Smooth muscle cell (in vitro differentiated cells): ENCODE data around the gene ZNF491. TPM values are rescaled to one million over a fixed set of nuclear protein-coding genes. Genes with fewer than 3 reads are reported as not detected.

Source experiments
- DNase-seq: peaks from one replicate; lab custom pipeline; 2025; ENCODE audit not compliant: unreplicated experiment; lab: John Stamatoyannopoulos, UW
- H2AFZ ChIP-seq: fragments of 200-600 bp; sonication (generic); 2 replicates; pipeline ENCODE4 v1.6.0; 2016; ENCODE audit warnings: antibody characterized with exemption, low read depth, mild to moderate bottlenecking
- H3F3A ChIP-seq: fragments of 200-600 bp; sonication (generic); 2 replicates; pipeline ENCODE4 v1.6.0; 2017; ENCODE audit warnings: antibody characterized with exemption, low read depth
- H3K27ac ChIP-seq: fragments of 200-600 bp; sonication (generic); 2 replicates; pipeline ENCODE4 v1.5.1; 2016; ENCODE audit warnings: low read depth, mild to moderate bottlenecking
- H3K27me3 ChIP-seq: fragments of 200-600 bp; sonication (generic); 2 replicates; pipeline ENCODE4 v1.6.1; 2016; ENCODE audit warnings: low read depth, mild to moderate bottlenecking
- H3K36me3 ChIP-seq: fragments of 200-600 bp; sonication (generic); 2 replicates; pipeline ENCODE4 v1.5.1; 2016; ENCODE audit warnings: low read depth
- H3K4me1 ChIP-seq: fragments of 200-600 bp; sonication (generic); 2 replicates; pipeline ENCODE4 v1.5.1; 2016; ENCODE audit warnings: low read depth
- H3K4me2 ChIP-seq: fragments of 200-600 bp; sonication (generic); 2 replicates; pipeline ENCODE4 v1.6.0; 2016; ENCODE audit warnings: mild to moderate bottlenecking
- H3K4me3 ChIP-seq: fragments of 200-600 bp; sonication (generic); 2 replicates; pipeline ENCODE4 v1.5.1; 2016; ENCODE audit warnings: mild to moderate bottlenecking
- H3K79me2 ChIP-seq: fragments of 200-600 bp; sonication (generic); 2 replicates; pipeline ENCODE4 v1.6.0; 2016; ENCODE audit warnings: low read depth, mild to moderate bottlenecking
- H3K9ac ChIP-seq: fragments of 200-600 bp; sonication (generic); 2 replicates; pipeline ENCODE4 v1.6.0; 2016; ENCODE audit warnings: low read depth
- H3K9me3 ChIP-seq: fragments of 200-600 bp; sonication (generic); replicated peaks from 2 replicates; pipeline ENCODE4 v1.5.1; 2016; ENCODE audit warnings: low read depth
- H4K20me1 ChIP-seq: fragments of 200-600 bp; sonication (generic); 2 replicates; pipeline ENCODE4 v1.6.0; 2016; ENCODE audit warnings: low read depth
- WGBS: methylation state at CpG from one replicate; pipeline ENCODE4 v1.1.7; 2016; ENCODE audit warnings: low lambda C conversion rate; 5-methylcytosine and 5-hydroxymethylcytosine counted together
- polyA plus RNA-seq: library from polyadenylated mRNA; unstranded; fragments of >200 nt; fragmentation: Nextera tagmentation; extraction: Ambion mirVana; gene quantifications from 2 replicates; pipeline ENCODE4 v1.2.1, GENCODE V29; 2016
- total RNA-seq: library from RNA; depleted of rRNA; stranded (reverse); fragments of >200 nt; gene quantifications from 2 replicates; pipeline ENCODE4 v1.2.3, GENCODE V29; 2014
- TF ChIP-seq, protein P1 (sequence below): fragments of 200-600 bp; sonication (generic); IDR thresholded peaks from 2 replicates; pipeline ENCODE4 v1.5.1; 2017; ENCODE audit warnings: borderline replicate concordance, mild to moderate bottlenecking, antibody characterized with exemption; ENCODE audit not compliant: insufficient read depth, poor library complexity, severe bottlenecking

Gene ZNF491
- total and polyA plus RNA-seq, 2 experiments from 2014 or later: 1.1 to 6.1 TPM

DNA sequence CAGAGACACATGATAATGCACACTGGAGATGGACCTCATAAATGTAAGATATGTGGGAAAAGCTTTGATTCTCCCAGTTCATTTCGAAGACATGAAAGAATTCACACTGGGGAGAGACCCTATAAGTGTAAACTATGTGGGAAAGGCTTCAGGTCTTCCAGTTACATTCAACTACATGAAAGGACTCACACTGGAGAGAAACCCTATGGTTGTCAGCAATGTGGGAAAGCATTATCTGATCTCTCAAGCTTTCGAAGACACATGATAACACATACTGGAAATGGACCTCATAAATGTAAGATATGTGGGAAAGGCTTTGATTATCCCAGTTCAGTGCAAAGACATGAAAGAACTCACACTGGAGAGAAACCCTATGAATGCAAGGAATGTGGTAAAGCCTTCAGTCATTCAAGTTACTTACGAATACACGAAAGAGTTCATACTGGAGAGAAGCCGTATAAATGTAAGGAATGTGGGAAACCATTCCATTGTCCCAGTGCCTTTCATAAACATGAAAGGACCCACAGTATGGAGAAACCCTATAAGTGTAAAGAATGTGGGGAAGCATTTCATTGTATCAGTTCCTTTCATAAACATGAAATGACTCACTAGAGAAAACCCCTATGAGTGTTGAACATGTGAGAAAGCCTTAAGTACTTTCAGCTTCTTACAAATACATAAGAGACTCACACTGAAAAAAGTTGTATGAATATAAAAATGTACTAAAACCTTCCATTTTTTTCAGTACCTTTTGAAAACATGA, 16.8 kb upstream of the ZNF491 start:
- Histone ChIP-seq H3K9me3 (peaks cover 54% of the 10 kb centered on the region), H3K4me3 (peak overlapping the region; percentile 22), H4K20me1 (no peaks in the 10 kb centered on the region), H3K36me3 (peaks cover 65% of the 10 kb centered on the region), H3K9ac (no peak overlapping the region), H2AFZ (no peak overlapping the region), H3K4me1 (no peaks in the 10 kb centered on the region), H3F3A (no peaks in the 10 kb centered on the region), H3K27me3 (no peaks in the 10 kb centered on the region), H3K4me2 (no peak overlapping the region), H3K27ac (no peak overlapping the region), H3K79me2 (no peaks in the 10 kb centered on the region)
- TF ChIP-seq, protein P1, sequence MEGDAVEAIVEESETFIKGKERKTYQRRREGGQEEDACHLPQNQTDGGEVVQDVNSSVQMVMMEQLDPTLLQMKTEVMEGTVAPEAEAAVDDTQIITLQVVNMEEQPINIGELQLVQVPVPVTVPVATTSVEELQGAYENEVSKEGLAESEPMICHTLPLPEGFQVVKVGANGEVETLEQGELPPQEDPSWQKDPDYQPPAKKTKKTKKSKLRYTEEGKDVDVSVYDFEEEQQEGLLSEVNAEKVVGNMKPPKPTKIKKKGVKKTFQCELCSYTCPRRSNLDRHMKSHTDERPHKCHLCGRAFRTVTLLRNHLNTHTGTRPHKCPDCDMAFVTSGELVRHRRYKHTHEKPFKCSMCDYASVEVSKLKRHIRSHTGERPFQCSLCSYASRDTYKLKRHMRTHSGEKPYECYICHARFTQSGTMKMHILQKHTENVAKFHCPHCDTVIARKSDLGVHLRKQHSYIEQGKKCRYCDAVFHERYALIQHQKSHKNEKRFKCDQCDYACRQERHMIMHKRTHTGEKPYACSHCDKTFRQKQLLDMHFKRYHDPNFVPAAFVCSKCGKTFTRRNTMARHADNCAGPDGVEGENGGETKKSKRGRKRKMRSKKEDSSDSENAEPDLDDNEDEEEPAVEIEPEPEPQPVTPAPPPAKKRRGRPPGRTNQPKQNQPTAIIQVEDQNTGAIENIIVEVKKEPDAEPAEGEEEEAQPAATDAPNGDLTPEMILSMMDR: no peak
- WGBS: 96% methylated on average over 5 of the region's 5 CpGs
- DNase-seq: no peak

DNA sequence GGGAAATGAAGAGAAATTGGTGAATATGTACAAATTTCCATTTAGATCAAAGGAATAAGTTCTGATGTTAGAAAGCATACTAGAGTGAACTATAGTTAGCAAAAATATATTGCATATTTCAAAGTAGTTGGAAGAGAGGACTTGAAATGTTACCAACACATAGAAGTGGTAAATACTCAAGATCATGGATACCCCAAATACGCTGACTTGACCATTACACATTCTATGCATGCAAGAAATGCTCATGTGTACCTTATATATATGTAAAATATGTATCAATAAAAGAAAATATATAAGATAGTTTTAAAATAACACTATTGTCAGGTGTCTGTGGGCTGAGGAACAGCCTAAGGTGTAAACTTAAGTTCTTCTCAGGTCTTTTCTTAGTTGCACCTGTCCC, 14.6 kb upstream of the ZNF491 start:
- no peaks in the 10 kb centered on the region for H3K79me2 ChIP-seq
- no peaks in the 10 kb centered on the region for H3K4me1 ChIP-seq
- 94% methylated on average over 1 of the region's 1 CpG for WGBS
- H3K9ac ChIP-seq: no peak overlapping the region
- H2AFZ ChIP-seq: no peak overlapping the region
- H3F3A ChIP-seq: no peaks in the 10 kb centered on the region
- H3K9me3 ChIP-seq: peaks cover 54% of the 10 kb centered on the region
- no peaks in the 10 kb centered on the region for H3K27me3 ChIP-seq
- H3K4me2 ChIP-seq: no peak overlapping the region
- DNase-seq: no peak
- H3K36me3 ChIP-seq: peaks cover 47% of the 10 kb centered on the region
- TF ChIP-seq, protein P1: no peak
- no peaks in the 10 kb centered on the region for H4K20me1 ChIP-seq
- no peak overlapping the region for H3K4me3 ChIP-seq
- H3K27ac ChIP-seq: no peak overlapping the region

DNA sequence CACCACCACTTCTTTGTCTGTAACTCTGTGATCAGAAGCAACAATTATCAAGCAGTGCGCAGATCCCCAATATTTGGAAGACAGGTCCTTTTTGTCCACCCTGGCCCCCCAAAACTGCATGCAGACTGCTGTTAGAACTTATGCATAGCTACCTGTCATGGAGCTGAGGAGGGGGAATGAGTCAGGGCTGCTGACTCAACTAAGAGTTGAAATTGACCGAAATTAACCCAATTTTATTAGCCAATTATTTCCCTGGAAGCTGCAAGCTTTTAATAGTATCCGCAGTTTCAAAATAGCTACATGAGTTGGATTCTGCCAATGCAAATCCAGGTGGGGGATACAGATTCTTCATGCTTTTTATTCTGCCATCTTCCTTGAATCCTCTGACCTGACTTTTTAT, 14.0 kb upstream of the ZNF491 start:
- Histone ChIP-seq H3K4me3 (no peak overlapping the region), H3K9me3 (peaks cover 51% of the 10 kb centered on the region), H3K4me2 (no peak overlapping the region), H3K36me3 (peaks cover 41% of the 10 kb centered on the region), H2AFZ (no peak overlapping the region), H3K9ac (no peak overlapping the region), H3K27me3 (no peaks in the 10 kb centered on the region), H4K20me1 (no peaks in the 10 kb centered on the region), H3F3A (no peaks in the 10 kb centered on the region), H3K4me1 (no peaks in the 10 kb centered on the region), H3K79me2 (no peaks in the 10 kb centered on the region), H3K27ac (no peak overlapping the region)
- DNase-seq: no peak
- TF ChIP-seq, protein P1: no peak
- 95% methylated on average over 3 of the region's 3 CpGs for whole genome bisulfite sequencing

DNA sequence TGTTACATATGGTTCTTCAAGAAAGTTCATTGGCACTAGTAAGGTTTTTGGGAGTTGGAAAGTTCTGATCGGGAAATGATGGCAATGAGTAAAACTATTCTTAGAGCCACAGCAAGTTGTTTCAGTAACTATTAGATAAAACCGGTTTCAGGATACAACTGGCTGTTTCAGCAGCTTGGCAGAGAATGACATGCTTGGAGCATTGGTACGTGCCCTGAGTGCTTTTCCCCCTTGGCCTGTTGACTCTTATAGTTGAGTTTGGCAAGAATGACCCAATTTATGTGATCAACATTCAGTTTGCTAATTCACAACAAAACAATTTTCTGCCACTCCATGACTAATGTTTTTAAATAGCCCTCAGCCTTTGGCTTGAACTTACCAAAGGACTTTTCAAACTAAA, 10.8 kb upstream of the ZNF491 start:
- H3K9me3 ChIP-seq: peaks cover 21% of the 10 kb centered on the region
- H3K9ac ChIP-seq: no peak overlapping the region
- H3K79me2 ChIP-seq: no peaks in the 10 kb centered on the region
- no peak for DNase-seq
- H3K4me1 ChIP-seq: no peaks in the 10 kb centered on the region
- H3K27ac ChIP-seq: no peak overlapping the region
- no peak overlapping the region for H2AFZ ChIP-seq
- no peaks in the 10 kb centered on the region for H4K20me1 ChIP-seq
- TF ChIP-seq, protein P1: no peak
- no peaks in the 10 kb centered on the region for H3F3A ChIP-seq
- no peaks in the 10 kb centered on the region for H3K27me3 ChIP-seq
- H3K4me3 ChIP-seq: no peak overlapping the region
- 78% methylated on average over 3 of the region's 3 CpGs for WGBS
- H3K36me3 ChIP-seq: peaks cover 9% of the 10 kb centered on the region
- no peak overlapping the region for H3K4me2 ChIP-seq
